Medulla oblongata (tissue), 1 donor: ENCODE measurements around the gene TMEM80.
"Not testable (repeated sequence)": the region's sequence is repeated elsewhere in the genome, so short reads cannot be mapped to it uniquely, and the experiment has no call there.

ENCODE experiments used
- DNase-seq: peaks from one replicate; pipeline ENCODE4 v3.0.0-alpha.2; 2015; ENCODE audit errors: extremely low spot score

Gene TMEM80

DNA sequence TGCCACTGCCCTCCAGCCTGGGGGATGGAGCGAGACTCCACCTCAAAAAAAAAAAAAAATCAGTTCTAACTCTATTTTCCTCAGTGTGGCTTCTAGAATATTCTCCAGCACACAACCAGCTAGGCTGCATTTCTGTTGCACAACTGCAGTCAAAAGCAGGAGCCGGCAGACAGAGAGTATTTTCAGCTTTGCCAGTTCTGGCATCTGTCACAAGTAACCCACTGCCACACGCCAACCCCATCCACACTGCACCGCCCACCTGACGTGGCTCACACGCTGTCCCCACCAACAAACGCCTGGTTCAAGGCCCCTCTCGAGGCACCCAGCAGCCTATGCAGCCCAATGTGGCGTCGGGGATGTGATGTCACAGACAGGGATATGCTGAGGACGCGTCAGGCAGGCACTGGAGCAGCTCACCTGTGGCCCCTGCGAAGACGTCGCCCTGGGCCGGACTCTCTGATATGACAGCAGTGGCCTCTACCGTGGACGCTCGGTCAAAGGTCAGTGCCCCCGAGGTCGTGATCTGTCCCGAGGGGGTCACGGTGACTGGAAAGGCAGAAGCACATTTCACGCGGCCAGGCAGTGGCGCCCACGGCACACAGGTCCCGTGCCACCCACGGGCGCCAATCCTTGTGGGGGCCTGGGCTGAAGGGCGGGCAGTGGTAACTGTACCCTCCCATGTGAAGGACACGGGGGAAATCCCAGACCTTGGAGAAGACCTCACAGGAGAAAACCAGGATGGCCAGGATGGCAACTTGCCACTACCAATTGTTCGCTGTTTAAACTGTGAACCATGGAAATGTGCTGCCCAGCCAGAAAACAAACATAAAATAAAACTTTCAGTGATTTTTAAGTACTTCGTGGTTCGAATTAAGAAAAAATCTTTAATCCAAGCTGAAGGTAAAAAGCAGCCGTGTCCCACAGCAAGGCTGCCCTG, 16.1 kb upstream of the TMEM80 start:
- no peak for DNase-seq

DNA sequence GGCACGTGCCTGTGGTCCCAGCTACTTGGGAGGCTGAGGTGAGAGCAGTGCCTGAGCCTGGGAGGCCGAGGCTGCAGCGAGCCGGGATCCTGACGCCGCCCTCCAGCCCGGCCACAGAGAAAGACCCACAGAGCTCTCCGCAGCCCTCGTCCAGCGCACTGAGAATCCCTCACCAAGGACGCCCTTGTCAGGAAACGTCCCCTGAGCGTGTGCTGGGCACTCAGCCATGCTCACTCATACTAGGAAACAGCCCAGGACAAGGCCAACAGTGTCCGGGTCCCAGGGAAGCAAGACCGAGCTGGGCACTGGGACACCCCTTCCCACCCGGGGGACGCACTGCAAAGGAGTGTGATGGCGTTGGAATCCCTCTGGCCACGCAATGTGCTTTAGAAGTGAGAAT, 15.1 kb upstream of the TMEM80 start:
- DNase-seq: no peak

DNA sequence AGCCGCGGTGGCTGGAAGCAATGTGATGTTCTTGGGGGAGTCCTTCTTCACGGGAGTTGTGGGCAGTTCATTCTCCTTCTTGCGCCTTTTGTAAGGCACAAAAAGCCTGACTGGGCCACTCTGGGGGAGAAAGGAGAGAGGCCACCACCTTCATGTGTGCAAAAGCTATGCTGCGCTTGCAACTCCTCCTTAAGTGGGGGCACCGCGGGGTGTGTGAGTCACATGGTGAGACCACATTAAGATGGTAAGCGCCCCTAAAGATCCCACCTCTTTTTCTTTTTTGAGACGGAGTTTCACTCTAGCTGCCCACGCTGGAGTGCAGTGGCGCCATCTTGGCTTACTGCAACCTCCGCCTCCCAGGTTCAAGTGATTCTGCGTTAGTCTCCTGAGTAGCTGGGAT, 14.6 kb upstream of the TMEM80 start:
- DNase-seq: no peak

DNA sequence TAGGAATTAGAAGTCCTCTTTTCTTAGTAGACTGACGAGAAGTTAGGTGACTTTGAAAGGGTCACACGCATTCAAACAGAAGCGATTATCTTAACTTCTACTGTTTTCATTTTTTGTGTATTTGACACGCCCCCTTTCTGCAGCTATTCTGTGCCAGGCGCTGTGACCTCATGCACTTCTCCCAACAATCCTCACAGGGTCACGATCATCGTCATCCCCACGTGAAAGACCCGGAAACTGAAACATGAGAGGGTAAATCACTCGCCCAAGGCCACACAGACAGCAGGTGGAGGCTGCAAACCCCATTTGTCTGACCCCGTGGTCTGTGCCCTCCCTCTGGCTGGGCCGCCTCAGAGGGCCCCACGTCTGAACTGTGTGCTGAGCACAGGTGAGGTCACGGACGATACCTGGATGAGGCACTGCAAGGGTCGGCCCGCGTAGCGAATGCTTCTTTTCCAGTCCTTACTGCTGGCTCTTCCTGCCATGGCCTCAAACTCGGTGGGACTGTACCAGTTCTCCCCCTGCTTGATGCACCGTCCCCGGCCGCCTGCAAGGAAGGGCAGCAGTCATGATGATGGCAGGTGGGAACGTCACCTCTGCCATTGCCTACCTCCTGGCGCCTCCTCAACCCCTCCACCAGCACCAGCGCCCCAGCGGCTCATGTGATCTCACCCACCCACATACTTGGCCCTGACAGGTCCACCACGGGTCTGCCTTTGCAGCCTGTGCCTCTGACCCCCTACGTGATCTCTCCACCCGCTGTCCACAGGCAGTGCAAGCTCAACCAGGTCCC, 9.0 kb upstream of the TMEM80 start:
- DNase-seq: no peak

DNA sequence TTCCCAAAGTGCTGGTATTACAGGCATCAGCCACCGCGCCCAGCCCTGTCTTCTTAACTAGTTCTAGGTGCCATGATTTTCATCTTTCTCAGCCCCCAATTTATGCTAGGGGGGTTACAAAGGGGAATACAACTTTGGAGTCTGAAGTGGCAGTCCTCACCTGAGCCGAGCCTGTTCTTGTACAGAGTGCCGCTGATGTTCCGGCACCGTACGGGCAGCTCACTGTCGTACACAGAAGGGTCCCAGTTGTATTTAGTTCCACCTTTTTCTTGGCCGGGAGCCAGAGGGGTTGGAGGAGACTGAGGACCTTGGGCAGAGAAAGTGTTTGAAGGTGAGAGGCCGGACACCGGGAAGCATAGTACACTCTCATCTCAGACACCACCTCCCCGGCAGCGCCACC, 7.9 kb upstream of the TMEM80 start:
- DNase-seq: no peak

DNA sequence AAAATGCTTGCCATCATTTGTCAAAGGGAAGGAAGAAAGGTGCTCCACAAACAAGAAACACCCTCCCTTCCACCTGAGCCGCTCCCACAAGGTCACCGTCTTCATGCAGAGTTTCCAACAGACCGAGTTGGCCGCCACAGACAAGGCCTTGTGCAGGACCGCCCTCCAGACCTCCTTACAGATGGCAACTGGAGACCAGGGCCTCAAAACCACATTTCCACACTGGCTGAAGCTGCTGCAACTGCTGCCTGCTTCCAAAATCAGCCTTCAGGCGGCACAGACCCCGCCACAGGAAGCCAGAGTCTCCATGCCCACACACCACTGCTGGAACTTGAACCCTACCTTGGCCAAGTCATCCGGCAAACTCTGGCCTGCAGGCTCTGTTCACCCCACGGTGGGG, 6.9 kb upstream of the TMEM80 start:
- DNase-seq: no peak

DNA sequence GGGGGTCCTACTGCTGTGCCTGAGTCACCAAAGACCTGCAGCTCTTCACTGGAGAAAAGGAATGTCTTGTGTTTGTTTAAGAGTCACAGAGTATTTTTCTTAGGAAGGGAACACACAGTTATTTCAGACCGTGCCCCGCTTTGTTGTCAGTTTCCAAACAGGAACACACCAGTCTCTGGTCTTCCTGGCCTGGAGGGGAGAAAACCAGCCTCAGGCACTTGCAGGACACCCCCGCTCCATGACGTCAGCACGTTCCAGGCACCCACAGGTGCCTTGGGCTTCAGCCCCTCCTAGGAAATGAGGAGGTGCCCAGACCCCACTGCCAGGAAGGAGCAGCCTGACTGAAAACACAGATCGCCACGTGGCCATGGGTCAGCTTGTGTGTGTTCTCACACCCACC, 6.0 kb upstream of the TMEM80 start:
- DNase-seq: no peak

DNA sequence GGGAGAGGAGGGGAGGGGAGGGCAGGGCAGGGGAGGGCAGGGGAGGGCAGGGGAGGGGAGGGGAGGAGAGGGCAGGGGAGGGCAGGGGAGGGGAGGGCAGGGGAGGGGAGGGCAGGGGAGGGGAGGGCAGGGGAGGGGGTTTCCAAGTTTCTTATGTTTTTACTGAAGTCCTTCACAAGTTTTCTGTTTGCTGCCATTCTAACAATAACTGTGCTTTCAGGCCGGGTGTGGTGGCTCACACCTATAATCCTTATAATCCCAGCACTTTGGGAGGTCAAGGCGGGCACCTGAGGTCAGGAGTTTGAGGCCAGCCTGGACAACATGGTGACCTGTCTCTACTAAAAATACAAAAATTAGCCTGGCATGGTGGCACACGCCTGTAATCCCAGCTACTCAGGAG, 5.4 kb upstream of the TMEM80 start:
- not testable (repeated sequence) for DNase-seq

DNA sequence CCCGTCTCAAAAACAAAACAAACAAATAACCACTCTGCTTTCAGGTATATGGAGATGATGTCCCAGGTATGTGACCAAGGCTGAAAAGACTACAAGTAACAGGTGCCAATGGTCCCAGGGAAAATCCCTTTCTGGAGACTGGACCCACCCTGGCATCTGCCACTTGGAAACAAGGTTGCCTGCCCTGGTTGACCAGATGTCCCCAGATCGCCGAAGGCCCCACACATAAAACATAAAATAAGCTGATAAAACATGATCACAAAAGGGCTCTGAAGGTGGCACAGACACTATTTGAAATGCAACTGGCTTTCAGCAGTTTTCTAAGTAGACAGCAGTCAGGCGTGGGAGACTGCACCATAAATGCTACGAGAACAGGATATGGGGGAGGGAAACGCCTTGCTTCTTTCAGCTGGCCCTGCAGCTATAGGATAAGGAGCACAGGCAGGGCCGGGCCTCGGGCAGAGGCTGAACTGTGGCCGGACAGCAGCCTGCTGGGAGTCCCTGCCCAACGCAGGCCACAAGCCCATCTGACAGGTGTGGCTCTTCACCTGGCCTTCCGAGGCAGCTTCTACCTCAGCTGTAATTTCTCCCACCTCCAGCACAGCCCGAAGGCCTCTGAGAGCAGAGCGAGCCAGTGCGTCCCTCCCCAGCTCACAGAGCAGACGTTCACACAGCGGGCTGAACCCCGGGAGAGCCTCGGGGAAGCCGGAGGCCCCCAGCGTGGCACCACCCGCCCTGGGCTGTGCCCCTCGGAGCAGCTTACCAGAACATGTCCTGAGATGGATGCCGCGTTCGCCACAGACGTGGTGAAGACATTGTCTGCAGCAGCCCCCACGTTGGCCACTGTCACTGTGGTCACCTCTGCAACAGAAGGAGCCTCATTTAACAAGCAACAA, 4.6 kb upstream of the TMEM80 start:
- DNase-seq: no peak

DNA sequence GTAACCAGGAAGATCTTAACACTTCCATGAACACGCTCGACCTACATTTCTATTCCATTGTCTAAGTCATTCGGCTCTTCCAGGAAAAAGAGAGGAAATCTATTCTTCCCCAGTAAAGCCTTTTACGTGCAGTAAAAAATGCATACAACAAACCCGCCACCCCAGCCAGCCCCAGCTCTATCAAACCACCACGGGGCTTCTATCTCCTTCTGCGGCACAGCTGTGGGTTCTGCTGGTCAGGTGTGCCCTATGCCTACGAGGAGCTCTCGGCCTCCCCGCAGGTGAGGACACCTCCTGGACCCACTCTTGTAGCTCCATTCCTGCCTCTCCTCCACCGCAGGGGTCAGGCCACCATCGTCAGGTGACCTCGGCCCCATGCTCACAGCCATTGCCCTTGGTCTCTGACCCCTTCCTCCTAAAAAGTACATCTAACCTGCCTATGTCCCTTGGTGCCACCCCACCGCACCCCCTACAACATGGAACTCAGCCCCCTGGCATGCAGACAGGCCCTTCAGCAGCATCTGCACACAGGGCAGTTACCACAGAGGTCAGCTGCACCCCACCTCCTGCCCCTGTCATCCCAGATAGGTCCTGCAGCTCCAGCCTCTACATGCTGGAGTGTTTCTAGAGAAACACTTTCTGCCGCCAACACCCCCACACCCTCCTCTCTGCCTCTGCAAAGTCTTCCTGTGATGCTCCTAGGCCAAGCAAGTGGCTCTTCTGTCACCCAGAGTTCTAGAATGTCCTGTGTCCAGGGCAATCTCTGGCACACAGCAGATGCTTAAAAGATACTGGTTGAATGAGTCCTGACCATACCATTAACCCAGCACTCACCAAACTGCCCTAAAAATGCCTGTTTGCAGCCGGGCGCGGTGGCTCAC, 3.7 kb upstream of the TMEM80 start:
- no peak for DNase-seq

DNA sequence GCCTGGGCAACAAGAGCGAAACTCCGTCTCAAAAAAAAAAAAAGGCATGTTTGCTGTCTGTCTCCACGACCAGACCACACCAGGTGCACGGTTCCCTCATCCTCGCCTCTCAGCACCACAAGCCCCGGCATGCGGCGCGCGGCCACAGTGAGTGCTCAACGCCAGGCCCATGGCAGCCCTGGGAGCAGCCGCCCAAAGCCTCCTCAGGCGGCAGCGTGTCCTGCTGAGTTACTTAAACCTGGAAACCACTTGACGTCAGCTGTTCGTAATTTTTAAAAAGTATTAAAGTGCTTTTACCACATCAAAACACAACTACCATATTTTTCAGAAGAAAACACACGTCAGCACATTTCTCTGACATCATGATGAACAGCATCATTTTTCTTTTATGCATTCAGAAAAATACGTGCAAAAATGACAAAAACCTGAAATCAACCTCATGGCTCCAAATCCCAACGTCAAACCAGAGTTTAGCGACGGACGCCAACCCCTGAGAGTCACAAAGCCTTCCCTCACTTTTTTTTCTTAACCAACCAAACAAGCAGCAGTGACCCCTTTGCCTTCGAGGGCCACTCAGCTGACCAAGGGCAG, 2.7 kb upstream of the TMEM80 start:
- no peak for DNase-seq

DNA sequence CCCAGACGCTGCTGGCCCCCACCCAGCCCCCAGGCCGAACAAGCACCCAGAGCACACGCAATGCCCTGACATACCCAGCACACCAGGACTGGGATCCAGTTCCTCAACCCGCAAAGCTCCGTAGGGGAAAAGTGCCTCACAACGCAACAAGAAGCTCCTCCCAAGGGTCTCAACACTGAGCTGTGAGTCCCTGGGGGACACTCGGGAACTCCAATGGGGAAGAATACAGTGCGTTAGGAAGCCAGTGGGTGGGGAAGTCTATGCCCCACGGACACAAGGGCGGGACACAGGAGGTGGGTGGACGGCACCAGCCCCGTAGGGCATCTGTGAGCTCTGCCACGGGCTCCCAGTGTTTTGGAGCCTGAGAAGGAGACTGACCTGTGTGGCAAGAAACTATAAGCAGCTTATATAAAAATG, 2.2 kb upstream of the TMEM80 start:
- DNase-seq: no peak

DNA sequence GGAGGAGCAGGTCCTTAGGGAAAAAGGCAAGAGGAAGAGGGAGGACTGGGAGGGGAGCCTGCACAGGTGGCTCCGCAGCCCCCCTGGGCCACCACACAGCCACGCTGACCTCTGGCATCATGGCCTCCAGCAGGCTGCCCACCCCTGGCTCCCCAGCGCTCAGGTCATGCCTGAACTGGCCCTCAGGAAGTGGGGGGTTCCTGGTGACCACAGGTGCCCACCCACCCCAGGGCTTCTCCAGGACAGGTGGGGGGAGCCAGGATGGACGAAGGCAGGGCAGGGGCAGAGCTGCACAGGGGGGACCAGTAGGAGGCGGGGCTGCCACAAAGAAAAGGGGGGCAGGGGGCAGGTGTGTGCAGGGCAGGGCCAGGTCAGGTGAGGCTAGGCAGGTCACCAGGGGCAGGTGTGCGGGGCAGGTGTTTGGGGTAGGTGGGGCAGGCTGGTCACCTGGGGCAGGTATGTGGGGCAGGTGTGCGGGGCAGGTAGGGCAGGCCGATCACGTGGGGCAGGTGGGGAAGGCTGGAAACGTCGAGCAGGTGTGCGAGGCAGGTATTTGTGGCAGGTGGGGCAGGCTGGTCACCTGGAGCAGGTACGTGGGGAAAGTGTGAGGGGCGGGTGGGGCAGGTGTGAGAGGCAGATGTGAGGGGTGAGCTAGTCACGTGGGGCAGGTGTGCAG, 1.6 kb upstream of the TMEM80 start:
- no peak for DNase-seq

DNA sequence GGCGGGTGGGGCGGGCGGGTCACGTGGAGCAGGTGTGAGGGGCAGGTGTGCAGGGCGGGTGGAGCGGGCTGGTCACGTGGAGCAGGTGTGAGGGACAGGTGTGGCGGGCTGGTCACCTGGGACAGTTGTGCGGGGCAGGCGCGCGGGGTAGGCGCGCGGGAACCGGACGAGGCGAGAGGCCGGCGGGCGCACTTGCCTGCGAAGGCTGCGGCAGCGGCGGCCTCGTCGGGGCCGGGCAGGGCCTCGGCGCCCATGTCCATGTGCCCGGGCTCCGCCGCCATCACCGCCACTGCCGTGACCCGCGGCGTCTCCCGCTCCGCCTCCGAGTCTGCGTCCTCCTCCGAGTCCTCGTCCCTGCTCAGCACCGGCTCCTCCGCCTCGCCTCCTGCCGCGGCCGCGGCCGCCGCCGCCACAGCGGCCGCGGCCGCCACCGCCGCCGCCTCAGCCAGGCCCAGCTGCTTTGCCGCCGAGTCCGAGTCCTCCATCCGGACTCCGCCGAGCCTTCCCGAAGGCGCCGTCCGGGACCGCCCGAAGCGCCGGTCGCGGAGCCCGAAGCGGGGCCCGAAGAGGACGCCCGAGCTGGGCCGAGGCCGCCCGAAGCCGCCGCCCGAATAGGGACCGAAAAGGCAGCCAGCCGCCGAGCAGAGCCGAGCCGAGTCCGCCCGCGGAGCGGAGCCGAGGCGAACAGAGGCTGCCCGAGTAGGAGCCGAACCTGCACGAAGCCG, 891 bp upstream of the TMEM80 start, which contains the start of gene DEAF1:
Gene DEAF1 (minus strand): TSS at position 660 of the 725 bp plus-strand sequence. CDS start 175 bp downstream, at position 485.
- peak; percentile 97 for DNase-seq

DNA sequence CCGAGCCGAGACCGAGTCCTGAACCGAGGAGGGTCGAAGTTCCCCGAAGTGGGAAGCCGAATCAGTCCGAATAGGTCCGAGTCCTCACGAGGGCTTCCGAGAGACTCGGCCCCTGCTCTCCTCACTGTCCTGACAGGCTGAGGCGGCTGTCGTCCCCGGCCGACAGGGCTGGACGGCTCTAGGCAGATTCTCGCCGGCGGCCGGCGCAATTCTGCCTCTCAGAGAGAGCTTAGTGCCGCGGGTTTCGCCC, 403 bp upstream of the TMEM80 start:
- DNase-seq: no peak

DNA sequence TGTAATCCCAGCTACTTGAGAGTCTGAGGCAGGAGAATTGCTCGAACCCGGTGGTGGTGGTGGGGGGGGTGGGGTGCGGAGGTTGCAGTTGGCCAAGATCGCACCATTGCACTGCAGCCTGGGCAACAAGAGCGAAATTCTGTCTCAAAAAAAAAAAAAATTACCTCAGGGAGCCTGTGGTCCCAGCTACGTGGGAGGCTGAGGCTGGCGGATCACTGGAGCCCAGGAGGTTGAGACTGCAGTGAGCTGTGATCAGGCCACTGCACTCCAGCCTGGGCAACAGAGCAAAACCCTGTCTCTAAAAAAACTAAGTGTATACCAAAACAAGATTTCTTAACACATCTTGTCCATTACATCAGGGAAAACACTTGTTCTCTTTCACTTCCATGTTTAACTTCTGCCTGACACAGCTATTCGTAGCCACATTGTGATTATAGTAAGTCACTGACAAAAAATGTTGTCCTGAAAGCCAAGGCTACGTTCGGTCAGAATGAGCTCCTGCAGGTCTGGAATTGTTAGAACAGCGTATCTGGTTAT, 1.4 kb downstream of the TMEM80 start:
- DNase-seq: peak; percentile 61

DNA sequence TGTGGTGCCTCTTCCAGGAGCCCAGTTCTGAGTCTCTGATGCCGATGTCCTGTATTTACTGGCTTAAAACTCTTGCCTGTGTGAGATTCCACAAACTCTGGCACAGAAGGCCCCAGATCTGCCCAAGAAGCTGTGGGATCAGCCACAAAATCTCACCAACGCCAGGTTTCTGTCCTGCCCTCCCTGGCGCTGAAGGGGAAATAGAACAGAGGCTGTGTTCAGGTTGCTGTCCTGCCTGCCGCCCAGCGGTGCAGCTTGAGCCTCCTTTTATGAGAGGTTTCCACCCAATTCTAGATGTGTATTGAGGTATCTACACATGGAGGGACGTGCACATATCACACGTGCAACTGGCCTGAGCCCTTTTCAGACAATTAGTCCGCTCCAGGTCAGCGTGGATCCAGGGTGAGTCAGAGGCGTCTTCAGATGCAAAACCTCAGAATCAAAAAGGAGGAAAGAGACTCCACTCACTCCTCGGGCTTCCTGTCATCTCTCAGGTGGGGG, 2.2 kb downstream of the TMEM80 start:
- DNase-seq: peak; percentile 26

DNA sequence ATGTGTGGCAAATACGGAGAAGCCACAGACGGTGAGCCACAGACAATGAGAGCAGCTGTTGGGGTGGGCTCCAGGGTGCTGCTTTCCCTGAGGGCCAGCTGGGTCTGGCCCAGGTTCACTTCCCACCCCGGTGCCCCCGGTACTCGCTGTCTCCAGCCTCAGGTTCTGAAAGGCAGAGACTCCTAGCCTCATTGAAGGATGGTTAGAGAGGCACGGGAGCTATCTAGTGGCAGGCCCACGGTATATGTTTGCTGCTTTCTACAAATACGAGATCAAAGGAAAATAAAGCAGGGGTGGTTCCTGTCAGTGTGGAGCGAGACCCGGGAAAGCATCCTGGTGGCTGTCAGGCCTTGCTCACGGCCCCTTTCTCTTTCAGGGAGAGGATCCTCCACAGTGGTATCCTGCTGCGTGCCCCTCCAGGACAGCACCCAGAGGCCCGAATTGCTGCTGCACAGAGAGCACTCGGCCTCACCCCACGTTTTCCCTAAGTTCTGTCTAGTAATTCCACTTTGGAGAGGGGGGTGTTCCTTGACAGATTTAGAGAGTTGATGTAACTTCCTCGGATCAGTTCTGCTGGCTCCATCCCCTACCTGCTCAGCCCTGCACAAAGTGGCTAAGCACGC, 3.0 kb downstream of the TMEM80 start:
- DNase-seq: no peak
